GM21526 (cell line): ENCODE results near the gene DMBX1.

Source experiments
- ATAC-seq: cut with Tn5 transposase; IDR thresholded peaks from one replicate; pipeline ENCODE4 v1.9.1; 2021; ENCODE audit warnings: moderate library complexity; ENCODE audit not compliant: unreplicated experiment, low FRiP score

Gene DMBX1

GRCh38 chr1:46458846-46459245, 30.8 kb upstream of the DMBX1 start:
- ATAC-seq: no peak

DNA sequence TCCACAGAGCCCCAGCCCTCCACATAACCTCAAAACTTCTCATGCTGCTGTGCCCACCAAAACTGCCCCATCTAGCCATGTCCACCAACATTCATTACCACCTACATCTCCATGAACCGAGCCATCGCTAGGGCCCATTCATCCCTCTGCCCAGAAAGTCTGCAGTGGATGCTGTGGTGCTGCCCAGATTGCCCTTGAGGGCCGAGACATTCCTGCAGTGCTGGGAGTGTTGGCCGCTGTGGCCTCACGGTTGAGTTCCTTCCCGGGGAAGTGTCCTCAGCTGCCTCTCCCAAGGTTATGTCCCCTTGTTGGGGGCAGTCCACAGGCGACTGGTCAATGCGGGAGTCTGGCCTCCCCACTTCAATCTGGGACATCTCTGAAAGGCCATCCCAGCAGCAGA, 30.3 kb upstream of the DMBX1 start:
- ATAC-seq: no peak

DNA sequence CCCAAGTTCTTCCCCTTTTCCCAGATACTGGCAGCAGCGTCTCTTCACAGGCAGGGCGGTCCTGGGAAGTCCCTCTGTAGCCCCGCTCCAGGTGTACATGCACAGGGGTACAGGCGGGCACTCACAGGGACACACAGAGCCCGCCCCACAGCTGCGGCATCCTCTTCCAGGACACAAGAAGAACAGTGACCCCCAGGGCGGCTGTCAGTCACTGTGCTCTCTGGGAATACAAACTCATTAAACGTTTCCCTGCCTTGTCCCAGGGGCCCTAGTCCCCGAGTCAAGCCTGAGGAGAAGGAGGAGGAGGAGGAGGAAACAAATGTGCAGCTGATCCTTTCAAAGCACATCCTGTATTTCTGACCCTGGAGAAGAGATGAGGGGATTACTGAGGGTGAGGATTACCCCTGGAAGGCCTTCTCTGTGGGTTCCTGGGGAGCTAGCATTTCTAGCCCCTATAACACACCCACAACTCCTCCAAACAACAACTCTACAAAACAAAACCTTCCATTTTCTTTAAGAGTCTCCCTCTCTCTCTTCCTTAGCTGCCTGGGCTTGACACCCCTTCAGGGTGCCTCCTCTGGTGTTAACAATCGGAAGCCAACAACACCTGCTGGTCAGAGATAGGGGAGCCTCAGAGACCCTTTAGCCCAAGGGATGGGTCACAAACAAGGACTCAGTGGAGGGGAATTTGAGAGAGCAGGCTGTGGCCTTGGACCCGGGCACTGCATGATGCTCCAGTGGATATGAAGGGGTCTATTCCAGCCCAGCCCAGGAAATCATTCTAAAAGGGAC, 28.4 kb upstream of the DMBX1 start:
- ATAC-seq: no peak

- ATAC-seq: no peak
These were observed 27.7 kb upstream of the DMBX1 start for GRCh38 chr1:46461809-46462448.

DNA sequence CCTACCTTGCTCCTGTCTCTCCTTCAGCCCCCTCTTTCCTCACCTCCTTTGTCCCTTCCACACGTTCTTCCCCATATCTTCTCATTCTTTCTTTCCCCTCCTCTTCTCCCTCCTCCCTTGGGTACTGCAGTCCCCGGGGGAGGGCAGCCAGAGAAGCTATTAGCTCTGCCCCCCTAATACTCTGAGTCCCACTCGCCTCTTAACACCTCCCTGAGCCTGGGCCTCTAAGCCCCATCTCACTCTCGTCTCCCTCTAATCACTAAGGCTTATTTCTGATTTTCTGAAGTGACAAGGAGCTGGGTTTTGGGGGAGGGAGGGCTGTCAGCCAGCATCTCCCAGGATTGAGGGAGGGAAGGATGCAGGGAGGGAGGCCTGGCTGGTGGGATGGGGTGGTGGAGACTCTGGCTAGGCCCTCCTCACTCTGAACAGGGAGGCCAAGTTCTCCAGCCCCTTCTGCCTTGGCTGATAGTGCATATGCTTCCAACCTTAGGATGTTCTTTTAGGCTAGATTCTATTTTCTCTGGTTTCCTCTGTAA, 25.6 kb upstream of the DMBX1 start:
- no peak for ATAC-seq

DNA sequence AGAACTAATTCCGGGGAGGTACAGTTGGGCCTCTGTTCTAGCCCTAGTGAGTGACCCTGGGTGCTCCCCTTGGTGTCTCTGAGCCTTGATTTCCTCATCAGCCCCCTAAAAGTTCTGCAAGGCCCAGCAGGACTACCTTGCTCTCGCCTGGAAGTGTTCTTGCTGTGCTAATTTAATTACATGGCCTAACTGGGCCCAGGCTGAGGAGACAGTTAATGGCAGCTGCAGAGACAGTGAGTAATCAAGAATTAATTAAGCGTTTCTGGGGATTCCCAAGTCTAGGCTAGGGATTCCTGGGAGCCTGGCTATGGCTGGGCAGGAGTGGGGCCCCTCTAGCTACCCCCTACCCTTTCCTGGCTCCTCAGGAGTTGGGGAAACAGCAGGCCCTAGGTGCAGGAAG, 24.7 kb upstream of the DMBX1 start:
- ATAC-seq: no peak

- ATAC-seq: no peak
These were observed 23.6 kb upstream of the DMBX1 start for GRCh38 chr1:46465981-46466476.

GRCh38 chr1:46466477-46467182, 23.0 kb upstream of the DMBX1 start:
- no peak for ATAC-seq

DNA sequence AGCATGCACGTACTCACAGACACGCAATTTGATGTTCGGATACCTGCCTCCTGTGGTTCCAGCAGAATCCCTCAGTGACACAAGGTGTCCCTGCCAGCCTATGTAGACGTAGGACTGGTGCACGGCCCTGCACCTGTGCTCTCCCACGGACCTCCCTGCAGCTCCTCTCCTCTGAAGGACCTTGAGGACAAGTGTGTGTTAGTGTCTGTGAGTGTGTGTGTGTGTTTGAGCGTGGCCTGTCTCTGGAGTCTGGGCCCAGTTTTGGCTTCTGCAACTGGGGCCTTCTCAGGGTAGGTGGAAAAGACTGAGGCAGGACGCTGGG, 22.5 kb upstream of the DMBX1 start:
- no peak for ATAC-seq

DNA sequence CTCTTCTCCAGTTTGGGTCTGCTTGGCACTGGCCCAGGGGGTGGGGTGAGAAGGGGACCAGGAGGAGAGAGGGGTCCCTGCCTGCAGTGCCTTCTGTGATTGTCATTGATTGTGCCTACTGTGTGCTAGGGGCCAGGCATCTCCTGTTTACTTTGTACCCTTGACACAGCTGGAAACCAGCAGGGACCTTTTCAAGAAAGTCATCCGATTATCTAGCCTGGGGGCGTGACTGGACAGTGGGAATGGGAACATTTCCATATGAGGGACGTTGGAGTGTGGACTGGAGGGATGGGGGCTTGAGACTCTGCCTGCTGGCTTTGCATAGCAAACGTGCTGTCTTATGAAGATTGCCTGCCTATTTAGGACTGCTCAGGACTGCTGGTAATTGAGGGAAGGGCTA, 19.8 kb upstream of the DMBX1 start:
- ATAC-seq: no peak

DNA sequence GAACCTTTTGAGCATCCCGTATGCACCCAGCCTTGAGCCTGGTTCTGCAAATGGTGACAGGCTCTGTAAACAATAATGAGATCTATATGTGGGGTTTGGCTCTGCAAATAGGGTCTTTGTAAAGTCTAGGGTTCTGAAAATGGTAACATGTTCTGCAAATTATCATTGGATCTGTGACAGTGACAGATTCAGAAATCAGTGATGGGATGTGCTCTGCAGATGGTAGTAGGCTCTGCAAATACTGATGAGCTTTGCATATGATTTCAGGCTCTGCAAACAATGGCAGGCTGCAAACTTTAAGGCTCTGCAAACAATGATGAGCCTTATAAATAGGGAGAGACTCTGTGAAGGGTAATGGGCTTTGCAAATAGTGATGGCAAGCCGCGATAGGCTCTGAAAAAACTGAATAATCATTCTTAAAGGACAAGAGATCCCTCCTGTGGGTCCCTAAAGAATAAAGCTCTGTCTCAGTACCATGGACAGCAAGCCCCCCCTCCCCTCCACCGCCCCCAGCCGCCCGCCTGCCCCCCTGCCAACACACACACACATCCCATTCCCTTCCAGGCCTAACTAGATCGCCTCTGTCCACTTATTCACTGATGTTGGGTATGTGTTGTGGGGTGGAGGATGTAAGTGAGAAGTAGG, 17.7 kb upstream of the DMBX1 start:
- ATAC-seq: no peak

GRCh38 chr1:46472498-46473181, 17.0 kb upstream of the DMBX1 start:
- no peak for ATAC-seq

DNA sequence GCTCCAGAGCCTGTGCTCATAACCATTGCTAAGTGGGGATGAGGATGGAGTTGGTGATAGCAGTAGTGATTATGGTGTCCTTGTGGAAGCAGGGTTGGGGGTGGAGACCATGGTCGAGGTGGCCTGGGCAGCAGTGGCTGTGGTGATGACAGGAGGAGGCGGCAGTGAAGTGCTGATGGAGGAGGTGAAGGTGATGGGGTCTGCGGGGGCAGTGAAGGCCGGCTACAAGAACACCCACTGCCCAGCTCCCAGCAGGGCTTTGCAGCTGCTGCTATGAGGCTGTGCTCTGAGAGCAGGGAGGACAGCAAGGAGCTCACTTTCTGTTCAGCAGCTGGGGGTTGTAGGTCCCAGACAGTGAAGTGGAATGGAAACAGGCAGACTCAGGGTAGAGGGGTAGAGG, 15.6 kb upstream of the DMBX1 start:
- ATAC-seq: no peak

DNA sequence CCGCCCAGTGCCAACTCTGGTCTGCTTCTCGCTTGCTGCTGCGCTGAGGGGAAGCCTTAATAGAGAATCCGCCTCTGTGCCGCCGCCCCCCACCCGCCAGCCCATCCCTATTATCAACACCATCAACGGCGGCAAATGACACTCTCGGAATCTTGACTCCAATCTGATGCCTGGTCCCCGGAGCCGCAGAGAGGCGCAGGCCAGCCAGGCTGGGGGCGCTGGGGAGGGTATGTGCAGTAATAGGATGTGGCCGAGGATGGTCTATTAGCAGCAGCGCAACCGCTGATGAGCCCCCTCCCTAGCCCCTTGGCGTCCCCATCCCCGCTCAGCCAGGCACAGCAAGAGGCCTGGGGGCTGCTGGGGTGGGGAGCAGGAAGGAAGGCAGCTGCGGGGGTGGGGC, 15.1 kb upstream of the DMBX1 start:
- no peak for ATAC-seq

GRCh38 chr1:46476673-46477072, 13.0 kb upstream of the DMBX1 start:
- no peak for ATAC-seq

DNA sequence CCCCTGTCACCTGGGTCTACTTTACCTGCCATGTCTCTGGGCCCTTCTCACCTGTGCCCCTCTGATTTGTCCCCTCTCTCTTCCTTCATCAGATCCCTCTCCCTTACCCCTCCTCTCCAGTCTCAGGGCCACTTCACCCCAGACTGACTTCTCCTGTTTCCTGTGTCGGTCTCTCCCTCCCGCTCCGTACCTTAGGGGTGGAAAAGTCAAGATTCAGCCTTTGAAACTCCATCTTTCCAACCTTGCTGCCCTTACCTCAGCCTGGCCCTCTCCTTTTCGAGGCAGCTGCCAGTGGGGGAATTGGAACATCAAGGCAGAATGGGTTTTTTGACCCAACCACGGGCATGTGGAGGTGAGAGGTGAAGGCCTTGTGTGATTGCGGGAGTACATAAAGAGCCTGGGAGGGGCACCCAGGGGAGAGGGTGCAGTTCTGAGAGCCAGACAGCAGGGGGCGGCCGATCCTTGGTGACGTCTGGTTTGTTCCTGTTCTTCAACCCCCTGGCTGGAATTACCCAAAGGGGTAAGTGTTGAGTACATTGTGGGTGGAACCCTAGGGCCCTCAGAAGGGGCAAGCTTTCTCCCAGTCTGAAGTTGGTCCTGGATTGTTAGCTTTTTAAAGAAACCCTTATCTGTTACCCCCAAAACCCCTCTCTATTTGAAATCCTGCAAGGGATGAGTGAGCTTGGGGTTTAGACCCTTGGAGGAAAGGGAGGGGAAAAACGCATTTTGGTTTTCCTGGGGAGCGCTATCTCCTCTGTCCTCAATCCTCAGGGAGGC, 12.3 kb upstream of the DMBX1 start:
- peak; percentile 61 for ATAC-seq

GRCh38 chr1:46478721-46479485, 10.7 kb upstream of the DMBX1 start:
- ATAC-seq: no peak

GRCh38 chr1:46479744-46480350, 9.8 kb upstream of the DMBX1 start:
- no peak for ATAC-seq
